H1 (cell line): ENCODE data around the gene DOK7. TPM values are rescaled to one million over a fixed set of nuclear protein-coding genes. Genes with fewer than 3 reads are reported as not detected.

Experiments
- CTCF ChIA-PET: fragments of 300-600 bp; sonication (Branson Sonifier 250); formaldehyde crosslinking; loops from one replicate; lab custom pipeline; 2021; ENCODE audit not compliant: partially characterized antibody; lab: Charles Lee
- POLR2A ChIA-PET: fragments of 300-600 bp; sonication (Branson Sonifier 250); formaldehyde crosslinking; loops from one replicate; lab custom pipeline; 2021; ENCODE audit warnings: inconsistent platforms; ENCODE audit not compliant: partially characterized antibody; lab: Charles Lee
- DNase-seq, 2 experiments: peaks; one replicate each; pipeline versions ENCODE4 v3.0.0 to v3.0.0-alpha.2; 2010 to 2022; ENCODE audit warnings: low spot score in 2 of 2, low read depth in 1 of 2, mixed read lengths in 1 of 2
- FAIRE-seq: peaks from 2 replicates; lab custom pipeline; 2011; peaks lifted over from hg19 to GRCh38; lab: Jason Lieb, UNC
- H2AFZ ChIP-seq: 2 replicates; pipeline ENCODE4 v1.8.1; 2012; ENCODE audit warnings: low read length, inconsistent platforms
- H2AK5ac ChIP-seq: 2 replicates; pipeline ENCODE4 v1.6.1; 2013; ENCODE audit warnings: low read depth, low read length
- H2BK120ac ChIP-seq: replicated peaks from 2 replicates; pipeline ENCODE3; 2013; ENCODE audit warnings: low read depth, low read length, inconsistent platforms
- H2BK12ac ChIP-seq: 2 replicates; pipeline ENCODE4 v1.6.1; 2013; ENCODE audit warnings: low read depth, low read length
- H2BK15ac ChIP-seq: 2 replicates; pipeline ENCODE4 v1.6.1; 2013; ENCODE audit warnings: low read length
- H2BK20ac ChIP-seq: 2 replicates; pipeline ENCODE4 v1.6.1; 2013; ENCODE audit warnings: low read length
- H2BK5ac ChIP-seq: 2 replicates; pipeline ENCODE4 v1.6.1; 2013; ENCODE audit warnings: low read depth, low read length
- H3K14ac ChIP-seq: 2 replicates; pipeline ENCODE4 v1.6.1; 2013; ENCODE audit warnings: inconsistent platforms; ENCODE audit not compliant: insufficient read length
- H3K18ac ChIP-seq: 2 replicates; pipeline ENCODE4 v1.6.1; 2013; ENCODE audit warnings: low read length; ENCODE audit errors: extremely low read depth
- H3K23ac ChIP-seq: 2 replicates; pipeline ENCODE4 v1.6.1; 2013; ENCODE audit warnings: inconsistent platforms; ENCODE audit not compliant: insufficient read length
- H3K23me2 ChIP-seq: 2 replicates; pipeline ENCODE4 v1.6.1; 2013; ENCODE audit warnings: low read depth, low read length
- H3K27ac ChIP-seq: 2 replicates; pipeline ENCODE4 v1.6.1; 2011; ENCODE audit warnings: low read depth, low read length, inconsistent platforms
- H3K27me3 ChIP-seq, 4 experiments: replicated peaks in 1 of 4; 1 replicate in 1 of 4; 2 replicates in 3 of 4; pipeline versions ENCODE4 v1.6.1 to v1.8.1; 2011 to 2013; ENCODE audit warnings: low read length in 3 of 4, mild to moderate bottlenecking in 3 of 4, inconsistent platforms in 2 of 4, mixed read lengths in 2 of 4, moderate library complexity in 1 of 4; ENCODE audit not compliant: control insufficient read depth in 3 of 4, insufficient read depth in 3 of 4; ENCODE audit errors: extremely low read depth in 1 of 4
- H3K36me3 ChIP-seq, 4 experiments: 2 replicates each; pipeline versions ENCODE4 v1.6.1 to v1.8.1; 2011 to 2013; ENCODE audit warnings: mild to moderate bottlenecking in 4 of 4, low read length in 3 of 4, moderate library complexity in 2 of 4, control low read depth in 1 of 4, inconsistent platforms in 1 of 4; ENCODE audit not compliant: insufficient read depth in 4 of 4, control insufficient read depth in 2 of 4
- H3K4ac ChIP-seq: replicated peaks from 2 replicates; pipeline ENCODE3; 2013; ENCODE audit warnings: low read length, low read depth, mixed read lengths, inconsistent platforms; ENCODE audit not compliant: insufficient read length
- H3K4me1 ChIP-seq, 4 experiments: replicated peaks in 1 of 4; 1 replicate in 1 of 4; 2 replicates in 3 of 4; pipeline versions ENCODE4 v1.6.1 to v1.8.1; 2011 to 2013; ENCODE audit warnings: low read length in 3 of 4, inconsistent platforms in 2 of 4, mixed read lengths in 1 of 4; ENCODE audit not compliant: insufficient read depth in 4 of 4, control insufficient read depth in 3 of 4
- H3K4me2 ChIP-seq, 2 experiments: 2 replicates each; pipeline versions ENCODE4 v1.6.1 to v1.8.1; 2011 to 2013; ENCODE audit warnings: low read depth in 2 of 2, low read length in 2 of 2, control low read depth in 1 of 2, inconsistent platforms in 1 of 2, mild to moderate bottlenecking in 1 of 2; ENCODE audit not compliant: insufficient read depth in 1 of 2
- H3K4me3 ChIP-seq, 4 experiments: fragments of 200-600, 300-600 bp in 1 of 4; sonication (generic), shearing (Covaris generic), sonication (Bioruptor Twin) in 1 of 4; 2 replicates each; pipeline versions ENCODE4 v1.5.1 to v1.8.1; 2011 to 2016; ENCODE audit warnings: low read length in 4 of 4, low read depth in 3 of 4, control low read depth in 2 of 4, inconsistent platforms in 2 of 4, mild to moderate bottlenecking in 2 of 4, mixed read lengths in 1 of 4, moderate library complexity in 1 of 4; ENCODE audit not compliant: insufficient read depth in 2 of 4; ENCODE audit errors: extremely low read depth in 1 of 4
- H3K56ac ChIP-seq: replicated peaks from 2 replicates; pipeline ENCODE3; 2013; ENCODE audit warnings: low read depth, mild to moderate bottlenecking, mixed read lengths, low read length, inconsistent platforms; ENCODE audit not compliant: insufficient read length
- H3K79me1 ChIP-seq: 2 replicates; pipeline ENCODE4 v1.6.1; 2013; ENCODE audit warnings: low read depth, low read length, control low read depth
- H3K79me2 ChIP-seq, 2 experiments: 2 replicates each; pipeline versions ENCODE4 v1.6.1 to v1.8.1; 2012 to 2013; ENCODE audit warnings: low read length in 2 of 2, mild to moderate bottlenecking in 2 of 2, inconsistent platforms in 1 of 2; ENCODE audit not compliant: insufficient read depth in 2 of 2, control insufficient read depth in 1 of 2
- H3K9ac ChIP-seq, 4 experiments: replicated peaks in 1 of 4; 1 replicate in 1 of 4; 2 replicates in 3 of 4; pipeline versions ENCODE4 v1.6.1 to v1.8.1; 2011 to 2013; ENCODE audit warnings: low read depth in 3 of 4, low read length in 3 of 4, control low read depth in 2 of 4, mild to moderate bottlenecking in 2 of 4, moderate library complexity in 2 of 4, inconsistent platforms in 1 of 4; ENCODE audit errors: extremely low read depth in 1 of 4
- H3K9me3 ChIP-seq, 2 experiments: 2 replicates each; pipeline versions ENCODE4 v1.6.1 to v1.8.1; 2012 to 2013; ENCODE audit warnings: mild to moderate bottlenecking in 2 of 2, moderate library complexity in 2 of 2, control low read depth in 1 of 2, inconsistent platforms in 1 of 2, low read depth in 1 of 2, low read length in 1 of 2, mixed read lengths in 1 of 2; ENCODE audit not compliant: insufficient read depth in 2 of 2
- H4K20me1 ChIP-seq, 2 experiments: replicated peaks in 1 of 2; 2 replicates each; pipeline versions ENCODE3 to v1.8.1; 2011 to 2013; ENCODE audit warnings: inconsistent platforms in 2 of 2, low read length in 2 of 2, mild to moderate bottlenecking in 1 of 2; ENCODE audit not compliant: insufficient read depth in 2 of 2, control insufficient read depth in 1 of 2
- H4K5ac ChIP-seq: 2 replicates; pipeline ENCODE4 v1.6.1; 2013; ENCODE audit warnings: low read length, low read depth, mixed read lengths, inconsistent platforms; ENCODE audit not compliant: insufficient read length
- H4K8ac ChIP-seq: 2 replicates; pipeline ENCODE4 v1.8.0; 2013; ENCODE audit warnings: mild to moderate bottlenecking, moderate library complexity, low read length, inconsistent platforms; ENCODE audit not compliant: insufficient read depth; ENCODE audit errors: extremely low read depth
- H4K91ac ChIP-seq: replicated peaks from 2 replicates; pipeline ENCODE3; 2013; ENCODE audit warnings: low read length, mixed read lengths, inconsistent platforms; ENCODE audit not compliant: insufficient read length
- ATF2 ChIP-seq: IDR thresholded peaks from 2 replicates; pipeline ENCODE4 v1.6.1; 2012; ENCODE audit warnings: low read length, inconsistent platforms
- HDAC2 ChIP-seq, 2 experiments: fragments of 300-600 bp in 1 of 2; sonication (generic) in 1 of 2; IDR thresholded peaks; 2 replicates each; pipeline ENCODE4 v1.6.1; 2011 to 2012; ENCODE audit warnings: low read depth in 2 of 2, low read length in 2 of 2, mild to moderate bottlenecking in 2 of 2, moderate library complexity in 2 of 2, borderline replicate concordance in 1 of 2, inconsistent platforms in 1 of 2
- NANOG ChIP-seq: IDR thresholded peaks from 2 replicates; pipeline ENCODE4 v1.6.1; 2011; ENCODE audit warnings: low read length, low read depth, mild to moderate bottlenecking, inconsistent platforms; ENCODE audit not compliant: insufficient read depth, poor library complexity, severe bottlenecking
- RBBP5 ChIP-seq: IDR thresholded peaks from 2 replicates; pipeline ENCODE4 v1.7.1; 2012; ENCODE audit warnings: low read depth, mild to moderate bottlenecking, inconsistent platforms, low read length, moderate library complexity, borderline replicate concordance
- RFX5 ChIP-seq: IDR thresholded peaks from 2 replicates; pipeline ENCODE4 v1.6.1; 2011; ENCODE audit warnings: low read depth, low read length, improper control_type of control experiment, borderline replicate concordance
- SP2 ChIP-seq: IDR thresholded peaks from 2 replicates; pipeline ENCODE4 v1.6.1; 2012; ENCODE audit warnings: mild to moderate bottlenecking, low read length, inconsistent platforms
- TAF7 ChIP-seq: optimal IDR thresholded peaks from 2 replicates; pipeline ENCODE3; 2011; ENCODE audit warnings: low read depth, mild to moderate bottlenecking, inconsistent platforms, low read length, moderate library complexity, borderline replicate concordance
- USF2 ChIP-seq: IDR thresholded peaks from 2 replicates; pipeline ENCODE4 v1.6.1; 2011; ENCODE audit warnings: low read length, improper control_type of control experiment
- WGBS, 2 experiments: shearing (Covaris generic) in 1 of 2; methylation state at CpG; one replicate each; pipeline versions ENCODE4 v1.1.6 to v1.1.7; 2013 to 2015; ENCODE audit warnings: low lambda C conversion rate in 2 of 2, mixed read lengths in 2 of 2, inconsistent platforms in 1 of 2, low coverage in 1 of 2, missing lambda C conversion rate in 1 of 2; ENCODE audit not compliant: insufficient replicate concordance in 2 of 2, insufficient coverage in 1 of 2, insufficient read length in 1 of 2; ENCODE audit errors: extremely low coverage in 1 of 2, missing lambda C conversion rate in 1 of 2; 5-methylcytosine and 5-hydroxymethylcytosine counted together
- polyA plus RNA-seq, 7 experiments: library from polyadenylated mRNA; depleted of rRNA in 3 of 7; stranded (reverse) in 5 of 7; unstranded in 2 of 7; fragments of >200 nt in 5 of 7; fragments of 200-250 nt in 2 of 7; gene quantifications; 1 replicate in 5 of 7; 2 replicates in 1 of 7; 4 replicates in 1 of 7; pipeline versions ENCODE4 v1.2.1 to v1.2.3, GENCODE V29; 2011 to 2013; ENCODE audit warnings: missing spikeins in 2 of 7, mixed read lengths in 2 of 7
- total RNA-seq: library from RNA; stranded (reverse); fragmentation: NEBNext Ultra II Directional; extraction: Animal tissue kit (Norgen Biotek cat#: 25700); gene quantifications from 2 replicates; pipeline ENCODE4 v1.2.1, GENCODE V29; 2021

DOK7 gene
- total and polyA plus RNA-seq, 2 of the 8 experiments (the other 6 are each of a cell fraction or from before 2014, with no cell fraction given), result 0.32 TPM; not detected in 1

DNA sequence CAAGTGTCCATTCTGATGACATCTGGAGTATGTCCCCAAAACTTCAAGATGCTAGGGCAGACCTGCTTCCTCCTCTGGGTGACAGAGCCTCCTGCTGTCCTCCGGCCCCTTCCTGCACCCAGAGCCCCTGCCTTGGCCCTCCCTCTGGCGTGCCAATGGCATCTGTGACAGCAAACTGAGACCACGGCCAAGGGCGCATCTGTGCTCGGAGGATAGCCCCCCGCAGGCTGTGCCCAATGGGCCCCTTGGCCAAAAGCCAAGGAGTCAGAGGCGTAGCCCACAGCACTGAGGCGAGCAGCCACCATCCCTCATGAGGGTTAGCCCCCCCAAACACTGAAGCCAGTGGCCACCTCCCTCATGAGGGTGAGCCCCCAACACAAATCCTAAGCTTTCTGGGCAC, 61.2 kb downstream of the DOK7 start:
- H3K27ac ChIP-seq, result no peak overlapping the region
- no peak overlapping the region for H3K4me3 ChIP-seq
- H4K91ac ChIP-seq, result no peak overlapping the region
- peaks cover 20% of the 10 kb centered on the region for H3K79me1 ChIP-seq
- FAIRE-seq (no peak), DNase-seq (no peak)
- H4K20me1 ChIP-seq, result peaks cover 21 to 59% of the 10 kb centered on the region in 2 experiments
- H3K4ac ChIP-seq, result no peak overlapping the region
- ChIA-PET POLR2A (no interaction called here), CTCF (interaction anchor here (0.7 to 5.3 kb wide), 3 partner anchors 11 to 259 kb away, joined by 3 to 43 read pairs (median 4); no protein-coding TSS in a partner anchor)
- no peak overlapping the region for H2BK120ac ChIP-seq
- H3K56ac ChIP-seq, result no peak overlapping the region
- no peak overlapping the region for H2AFZ ChIP-seq
- no peak overlapping the region for H4K8ac ChIP-seq
- no peak overlapping the region for H3K18ac ChIP-seq
- H3K4me2 ChIP-seq, result no peak overlapping the region
- no peak overlapping the region for H4K5ac ChIP-seq
- H2BK12ac ChIP-seq, result no peak overlapping the region
- no peaks in the 10 kb centered on the region for H3K9me3 ChIP-seq
- 92% methylated on average over 6 of the region's 8 CpGs; no CpG with 5 or more reads in 1 of the 2 experiments for WGBS, 2 experiments
- H3K27me3 ChIP-seq, result no peaks in the 10 kb centered on the region
- peaks cover 0 to 12% of the 10 kb centered on the region in 2 experiments; a peak in 1 of 4 replicates for H3K79me2 ChIP-seq
- no peak overlapping the region for H3K9ac ChIP-seq
- H3K4me1 ChIP-seq, result peaks cover 0 to 4% (median 0%) of the 10 kb centered on the region in 4 experiments; a peak in 1 of 7 replicates
- H2BK20ac ChIP-seq, result no peak overlapping the region
- H3K23ac ChIP-seq, result no peak overlapping the region
- no peak overlapping the region for H3K14ac ChIP-seq
- no peak overlapping the region for H2BK15ac ChIP-seq
- no peaks in the 10 kb centered on the region for H3K23me2 ChIP-seq
- H3K36me3 ChIP-seq, result peaks cover 10 to 39% (median 27%) of the 10 kb centered on the region in 4 experiments; a peak in 6 of 8 replicates
- no peak overlapping the region for H2BK5ac ChIP-seq
- no peak overlapping the region for H2AK5ac ChIP-seq
- no peak for TF ChIP-seq TAF7
- no peak for TF ChIP-seq HDAC2 (IDR thresholded peaks at IDR 0.05; ENCODE audit: borderline replicate concordance in 1 of 2, low read depth in 2 of 2, low read length in 2 of 2)
- no peak for TF ChIP-seq RBBP5
- TF ChIP-seq SP2, result no peak
- no peak for TF ChIP-seq ATF2
- TF ChIP-seq USF2, result no peak
- no peak for TF ChIP-seq NANOG
- no peak for TF ChIP-seq RFX5
